HG02840 (cell line): ENCODE measurements around the gene RNU1-4.
"Not testable (repeated sequence)": the region's sequence is repeated elsewhere in the genome, so short reads cannot be mapped to it uniquely, and the experiment has no call there.

Experiments
- ATAC-seq: cut with Tn5 transposase; IDR thresholded peaks from one replicate; pipeline ENCODE4 v1.9.1; 2021; ENCODE audit warnings: mild to moderate bottlenecking, moderate library complexity, moderate number of reproducible peaks; ENCODE audit not compliant: unreplicated experiment, low FRiP score

The RNU1-4 gene

DNA sequence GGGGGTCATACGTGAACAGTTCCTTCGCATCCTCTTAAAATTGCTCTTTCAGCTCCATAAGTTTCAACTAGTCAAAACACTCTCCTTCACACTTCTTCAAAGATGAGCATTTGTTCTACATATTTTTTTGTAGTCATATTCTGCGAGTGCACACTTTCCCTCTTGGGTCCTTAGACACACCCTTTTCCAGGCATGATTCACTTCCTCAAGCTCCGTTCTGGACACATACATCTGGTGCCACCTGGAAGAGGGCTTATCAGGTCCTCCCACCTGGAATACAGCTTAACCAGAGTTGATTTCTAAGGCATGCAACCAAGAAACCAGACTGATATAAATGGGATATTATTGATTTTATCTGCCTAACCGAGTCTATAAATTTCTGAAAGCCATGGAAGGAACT lies 47.4 kb downstream of the RNU1-4 start:
- ATAC-seq = not testable (repeated sequence)
